Colonic mucosa (tissue), 4 donors: Measurements from ENCODE around the gene AMOTL2. TPM values are rescaled to one million over a fixed set of nuclear protein-coding genes. Genes with fewer than 3 reads are reported as not detected.

Source experiments
- DNase-seq: peaks from one replicate; pipeline ENCODE4 v3.0.0-alpha.2; 2020
- H3K27ac ChIP-seq: fragments of 200-600 bp; one replicate; pipeline ENCODE4 v1.8.0; 2021
- H3K27me3 ChIP-seq: fragments of 200-600 bp; one replicate; pipeline ENCODE4 v1.8.0; 2021
- H3K36me3 ChIP-seq: fragments of 200-600 bp; one replicate; pipeline ENCODE4 v1.8.0; 2021
- H3K4me1 ChIP-seq: fragments of 200-600 bp; one replicate; pipeline ENCODE4 v1.8.0; 2021; ENCODE audit warnings: mild to moderate bottlenecking
- H3K4me3 ChIP-seq: fragments of 200-600 bp; one replicate; pipeline ENCODE4 v1.8.0; 2021
- H3K9ac ChIP-seq, 2 donors: one replicate each; pipeline ENCODE4 v1.7.0; 2013; ENCODE audit warnings: control low read depth in 2 of 2, low read depth in 2 of 2, low read length in 2 of 2
- H3K9me3 ChIP-seq: fragments of 200-600 bp; one replicate; pipeline ENCODE4 v1.8.0; 2021
- CTCF ChIP-seq: fragments of 200-600 bp; IDR thresholded peaks from one replicate; pipeline ENCODE4 v1.8.0; 2022; ENCODE audit warnings: antibody characterized with exemption, mild to moderate bottlenecking
- intact Hi-C: fragments of 100-400 bp; cut with DNase I; formaldehyde crosslinking; loops from one replicate; pipeline ENCODE4 v1.14.1; 2022
- total RNA-seq, 2 donors: library from RNA; stranded (reverse); fragmentation: NEBNext Ultra II Directional in 1 of 2; extraction: Animal tissue kit (Norgen Biotek cat#: 25700) in 1 of 2; gene quantifications; one replicate each; pipeline ENCODE4 v1.2.1, GENCODE V29; 2021
- donor health status: healthy.
- donor health status: DM: no; HTN: no; CAD: no.
- donor health status: DM: no; HTN: no; CAD: no.

Gene AMOTL2
- total RNA-seq, 2 donors from 2014 or later: 17.8 to 19.9 TPM

GRCh38 chr3:134334901-134335280, 39.4 kb downstream of the AMOTL2 start:
- DNase-seq: no peak
- H3K9ac ChIP-seq: no peak overlapping the region
- no peaks in the 10 kb centered on the region for H3K36me3 ChIP-seq
- no peaks in the 10 kb centered on the region for H3K27me3 ChIP-seq
- H3K4me3 ChIP-seq: no peak overlapping the region
- H3K9me3 ChIP-seq: no peaks in the 10 kb centered on the region
- H3K27ac ChIP-seq: peak overlapping the region; percentile 35
- intact Hi-C loops: no loop called here
- TF ChIP-seq CTCF: no peak
- no peaks in the 10 kb centered on the region for H3K4me1 ChIP-seq

- Histone ChIP-seq H3K4me3 (no peak overlapping the region), H3K27ac (peak overlapping the region; percentile 35), H3K27me3 (no peaks in the 10 kb centered on the region), H3K9ac (peak overlapping the region in 1 of 2 donors; percentile 26), H3K9me3 (no peaks in the 10 kb centered on the region), H3K4me1 (no peaks in the 10 kb centered on the region), H3K36me3 (no peaks in the 10 kb centered on the region)
- intact Hi-C loops: no loop called here
- DNase-seq: no peak
- no peak for TF ChIP-seq CTCF
Measured at GRCh38 chr3:134334231-134334900, 39.9 kb downstream of the AMOTL2 start.

- Histone ChIP-seq H3K4me1 (no peaks in the 10 kb centered on the region), H3K9me3 (no peaks in the 10 kb centered on the region), H3K9ac (no peak overlapping the region), H3K4me3 (no peak overlapping the region), H3K36me3 (no peaks in the 10 kb centered on the region), H3K27ac (no peak overlapping the region), H3K27me3 (no peaks in the 10 kb centered on the region)
- no peak for DNase-seq
- intact Hi-C loops: no loop called here
- no peak for TF ChIP-seq CTCF
Measured at GRCh38 chr3:134333522-134334181, 40.6 kb downstream of the AMOTL2 start.

GRCh38 chr3:134332344-134332743, 41.9 kb downstream of the AMOTL2 start:
- Histone ChIP-seq H3K9ac (no peak overlapping the region), H3K4me3 (no peak overlapping the region), H3K4me1 (no peaks in the 10 kb centered on the region), H3K36me3 (no peaks in the 10 kb centered on the region), H3K27me3 (no peaks in the 10 kb centered on the region), H3K27ac (no peak overlapping the region), H3K9me3 (no peaks in the 10 kb centered on the region)
- no peak for TF ChIP-seq CTCF
- DNase-seq: no peak
- intact Hi-C loops: no loop called here

- H3K9ac ChIP-seq: peak overlapping the region in 1 of 2 donors; percentile 4
- H3K9me3 ChIP-seq: no peaks in the 10 kb centered on the region
- H3K36me3 ChIP-seq: no peaks in the 10 kb centered on the region
- H3K4me1 ChIP-seq: no peaks in the 10 kb centered on the region
- H3K4me3 ChIP-seq: no peak overlapping the region
- no peaks in the 10 kb centered on the region for H3K27me3 ChIP-seq
- no peak for DNase-seq
- H3K27ac ChIP-seq: no peak overlapping the region
- no peak for TF ChIP-seq CTCF
- intact Hi-C loops: no loop called here
Measured at GRCh38 chr3:134331811-134332199, 42.4 kb downstream of the AMOTL2 start.
